GM10847 (cell line): Measurements from ENCODE around the gene RBM48.

Experiments
- POLR2A ChIP-seq: IDR thresholded peaks from 2 replicates; pipeline ENCODE4 v1.6.1; 2011; ENCODE audit not compliant: insufficient read length; ENCODE audit errors: extremely low read depth

RBM48 gene

DNA sequence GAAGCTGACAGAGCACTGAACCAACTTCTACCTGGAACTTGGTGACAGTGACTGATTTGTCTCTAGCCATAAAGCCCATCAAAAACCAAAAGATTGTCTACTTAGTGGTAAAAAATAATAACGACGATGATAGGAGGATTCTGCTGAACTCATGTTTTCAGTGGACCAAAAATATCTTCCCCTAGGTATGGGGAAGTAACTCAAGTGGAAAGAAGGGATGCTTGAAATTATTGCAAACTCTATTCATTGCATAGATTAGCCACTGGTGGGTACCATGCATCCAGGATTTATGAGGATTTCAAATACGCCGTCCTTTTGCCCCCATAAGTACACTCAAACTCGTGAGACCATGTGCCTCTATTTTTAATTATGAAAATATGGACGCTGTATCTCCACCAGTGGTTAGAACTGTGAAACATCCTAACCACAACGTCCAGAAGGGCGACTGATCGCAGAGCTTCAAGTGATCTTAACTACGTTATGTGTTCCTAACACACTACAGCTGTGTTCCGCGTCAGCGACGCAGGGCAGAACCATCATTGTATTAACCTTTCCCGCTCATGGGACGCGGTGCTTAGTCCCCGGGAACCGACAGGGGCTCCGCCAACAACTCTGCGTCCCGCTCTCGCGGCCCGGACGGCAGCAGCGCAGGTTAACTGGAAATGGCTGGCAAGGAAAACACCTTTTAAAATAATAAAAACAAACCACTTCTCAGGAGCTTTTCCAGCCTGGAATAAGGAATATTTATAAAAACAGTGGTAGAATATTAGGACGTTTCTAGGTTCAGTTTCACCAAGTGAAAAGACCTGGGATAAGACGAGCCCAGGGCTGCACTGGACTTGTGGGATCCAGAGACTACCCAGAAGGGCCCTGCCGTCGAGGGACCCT lies 1.1 kb upstream of the RBM48 start:
- no peak for TF ChIP-seq POLR2A

DNA sequence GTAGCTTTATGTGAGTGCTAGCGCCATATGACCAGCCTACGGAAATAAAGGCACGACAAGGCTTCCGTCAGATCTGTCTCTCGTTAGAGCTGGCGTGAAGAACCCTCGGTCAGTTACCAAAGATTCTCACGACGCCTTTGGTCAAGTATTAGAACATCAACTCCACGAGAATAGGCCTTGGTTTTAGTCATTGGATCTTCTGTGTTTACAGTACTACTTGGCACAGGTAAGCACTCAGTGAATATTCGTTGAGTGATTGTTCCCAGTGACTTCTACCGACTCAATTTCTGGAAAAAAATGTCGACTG lies 316 bp downstream of the RBM48 start:
- TF ChIP-seq POLR2A, result no peak

DNA sequence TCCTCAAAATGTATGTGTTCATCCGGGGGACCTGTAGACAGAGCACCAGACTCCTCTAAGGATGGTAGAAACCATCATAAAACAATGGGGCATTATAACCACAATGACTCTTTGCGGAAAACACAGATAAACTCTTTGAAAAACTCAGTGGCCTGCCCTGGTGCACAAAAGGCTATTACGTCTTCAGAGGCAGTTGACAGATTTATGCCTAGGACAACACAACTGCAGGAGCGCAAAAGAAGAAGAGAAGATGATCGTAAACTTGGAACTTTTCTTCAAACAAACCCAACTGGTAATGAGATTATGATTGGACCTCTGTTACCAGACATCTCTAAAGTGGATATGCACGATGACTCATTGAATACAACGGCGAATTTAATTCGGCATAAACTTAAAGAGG lies 6.0 kb downstream of the RBM48 start:
- TF ChIP-seq POLR2A, result no peak

DNA sequence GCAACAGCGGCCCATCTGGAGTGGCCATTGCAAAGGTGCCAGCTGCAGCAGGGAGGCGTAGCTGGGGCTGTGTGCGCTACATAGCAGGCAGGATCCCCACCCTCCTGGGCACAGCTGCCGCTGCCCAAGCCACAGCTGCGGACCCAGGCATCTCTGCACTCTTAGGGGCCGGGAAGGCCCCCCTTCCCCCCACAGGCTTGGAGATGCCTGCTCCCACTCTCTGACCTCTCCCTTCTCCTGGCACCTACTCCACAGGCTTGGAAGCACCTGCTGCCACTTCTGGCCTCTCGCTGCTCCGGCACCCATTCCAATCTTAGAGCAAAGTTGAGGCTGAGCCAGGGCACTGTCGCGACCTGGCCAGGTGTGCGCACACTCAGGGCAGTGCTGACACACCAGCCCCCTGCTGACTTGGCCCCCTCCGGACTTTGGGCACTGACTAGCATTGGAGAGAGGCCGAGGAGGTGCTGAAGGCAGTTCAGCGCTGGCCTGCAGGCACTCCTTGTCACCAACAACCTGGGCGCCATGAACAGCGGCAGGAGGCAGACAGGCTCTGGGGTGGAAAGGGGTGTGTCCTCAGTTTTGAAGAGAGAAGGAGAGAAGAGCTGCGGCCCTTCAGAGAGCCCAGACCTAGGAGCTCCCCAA lies 18.4 kb downstream of the RBM48 start:
- TF ChIP-seq POLR2A, result no peak

DNA sequence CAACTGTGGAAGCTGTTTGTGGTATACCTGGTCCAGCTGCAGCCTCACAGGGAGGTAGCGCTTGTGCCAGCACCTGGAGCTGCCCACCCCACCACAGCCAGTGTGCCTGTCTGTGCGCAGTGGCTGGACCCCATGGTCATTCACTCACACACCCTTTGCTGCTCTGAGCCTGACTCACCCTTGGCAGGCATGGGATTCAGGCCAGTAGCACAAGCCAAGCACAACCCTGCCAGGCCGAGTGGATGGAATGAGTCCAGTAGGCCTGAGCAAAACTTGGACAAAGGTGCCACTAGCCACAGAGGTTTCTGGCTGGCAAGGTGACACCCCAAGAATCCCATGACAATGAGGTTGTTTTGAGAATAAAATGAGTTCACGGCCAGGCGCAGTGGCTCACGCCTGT lies 19.0 kb downstream of the RBM48 start:
- no peak for TF ChIP-seq POLR2A

DNA sequence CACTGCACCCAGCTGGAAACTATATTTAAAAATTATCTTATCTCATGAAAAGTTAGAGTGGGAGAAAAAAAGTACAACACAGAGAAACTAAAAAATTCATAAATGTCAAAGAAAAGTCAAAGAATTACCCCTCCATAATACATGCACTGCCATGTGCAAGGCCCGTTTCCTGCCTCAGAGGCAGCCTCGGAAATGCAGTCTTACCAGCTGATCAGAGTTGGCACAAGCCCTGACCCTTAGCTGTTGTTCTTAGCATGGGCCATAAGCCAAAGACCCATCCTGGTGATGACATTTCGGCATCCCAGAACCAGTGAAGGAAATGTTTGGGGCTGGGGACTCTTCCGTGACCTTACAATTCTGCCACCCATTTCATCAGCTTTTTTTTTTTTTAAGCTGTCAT lies 21.6 kb downstream of the RBM48 start:
- TF ChIP-seq POLR2A, result no peak

DNA sequence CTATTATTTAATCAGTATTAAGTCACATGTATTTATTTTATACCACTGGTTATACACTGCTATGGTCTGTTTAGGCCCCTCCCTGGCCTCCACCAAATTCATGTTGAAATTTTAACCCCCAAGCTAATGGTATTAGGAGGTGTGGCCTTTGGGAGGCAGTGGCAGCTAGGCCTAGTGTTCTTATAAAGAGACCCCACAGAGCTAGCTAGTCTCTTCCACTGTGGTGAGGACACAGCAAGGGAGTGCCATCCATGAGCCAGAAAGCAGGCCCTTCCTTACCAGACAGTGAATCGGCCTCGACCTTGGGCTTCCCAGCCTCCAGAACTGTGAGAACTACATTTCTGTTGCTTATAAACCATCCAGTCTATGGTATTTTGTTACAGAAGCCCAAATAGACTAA lies 28.7 kb downstream of the RBM48 start:
- TF ChIP-seq POLR2A, result no peak

DNA sequence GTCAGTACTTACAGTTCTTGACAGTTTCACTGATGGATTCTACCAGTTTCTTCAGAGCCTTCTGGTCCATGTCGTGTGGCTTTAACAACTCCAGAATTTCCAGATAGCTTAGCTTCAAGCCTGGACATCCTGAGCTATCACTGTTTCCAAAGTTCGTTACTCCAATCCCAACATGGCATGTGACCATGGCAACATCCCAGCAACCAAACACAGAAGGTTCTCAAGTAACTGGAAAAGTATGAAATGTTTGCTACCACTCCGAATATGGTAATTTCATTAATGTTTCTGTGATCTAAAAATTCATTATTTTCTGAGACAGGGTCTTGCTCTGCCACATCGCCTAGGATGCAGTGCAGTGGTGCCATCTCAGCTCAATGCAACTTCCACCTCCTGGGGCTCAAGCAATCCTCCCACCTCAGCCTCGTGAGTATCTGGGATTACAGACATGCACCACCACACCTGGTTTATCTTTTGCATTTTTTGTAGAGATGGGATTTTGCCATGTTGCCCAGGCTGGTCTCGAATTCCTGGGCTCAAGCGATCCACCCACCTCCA lies 29.3 kb downstream of the RBM48 start:
- TF ChIP-seq POLR2A, result no peak

DNA sequence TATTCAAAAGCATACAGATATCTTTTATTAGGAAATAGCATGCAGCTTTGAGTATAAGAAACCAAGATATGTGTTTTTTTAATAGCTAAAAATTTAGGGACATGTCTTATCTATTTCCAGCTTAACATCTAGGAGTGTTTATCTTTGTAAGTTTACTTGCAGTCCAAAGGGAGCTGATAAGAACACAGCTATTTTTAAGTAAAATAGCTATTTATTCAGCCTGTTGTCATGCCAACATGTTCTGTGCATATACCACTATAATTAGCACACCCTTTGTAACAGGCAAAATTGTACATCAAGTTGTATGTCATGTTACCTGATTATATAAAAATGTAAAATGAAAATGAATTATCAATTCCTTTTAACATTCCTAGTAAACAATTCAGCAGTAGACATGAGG lies 32.0 kb downstream of the RBM48 start:
- TF ChIP-seq POLR2A, result no peak

DNA sequence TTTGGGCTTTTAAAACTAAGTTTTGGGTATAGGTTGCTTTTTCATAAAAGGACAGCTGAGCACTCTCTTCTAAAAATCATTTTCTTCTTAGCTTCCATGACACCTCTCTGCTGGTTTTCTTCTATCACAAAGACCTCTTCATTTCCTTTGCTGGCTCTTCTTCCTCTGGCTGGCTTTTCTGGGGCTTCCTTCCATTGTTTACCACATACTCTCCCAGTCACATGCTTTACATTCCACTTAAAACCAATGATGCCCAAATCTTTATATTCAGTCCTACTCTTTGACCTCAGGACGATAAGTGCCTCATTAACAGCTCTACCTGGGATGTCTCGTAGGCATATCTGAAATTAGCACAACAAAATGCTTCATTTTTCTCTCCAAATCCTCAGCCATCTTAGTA lies 34.8 kb downstream of the RBM48 start:
- TF ChIP-seq POLR2A, result no peak

DNA sequence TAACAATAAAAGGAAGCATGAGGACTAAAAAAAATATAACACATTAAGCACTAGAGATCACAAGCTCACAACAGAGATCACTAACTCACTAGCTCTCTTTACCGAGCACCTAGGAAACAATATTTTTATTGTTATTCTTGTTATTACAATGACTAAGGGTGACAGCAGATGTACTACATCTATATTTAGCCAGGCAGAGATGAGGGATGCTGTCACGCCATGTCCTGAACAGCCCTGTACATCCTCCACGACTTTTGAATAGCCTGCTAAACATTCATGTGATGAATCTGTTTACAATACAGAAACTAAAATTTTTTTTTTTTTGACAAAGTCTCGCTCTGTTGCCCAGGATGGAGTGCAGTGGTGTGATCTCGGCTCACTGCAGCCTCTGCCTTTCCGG lies 38.9 kb downstream of the RBM48 start:
- no peak for TF ChIP-seq POLR2A

DNA sequence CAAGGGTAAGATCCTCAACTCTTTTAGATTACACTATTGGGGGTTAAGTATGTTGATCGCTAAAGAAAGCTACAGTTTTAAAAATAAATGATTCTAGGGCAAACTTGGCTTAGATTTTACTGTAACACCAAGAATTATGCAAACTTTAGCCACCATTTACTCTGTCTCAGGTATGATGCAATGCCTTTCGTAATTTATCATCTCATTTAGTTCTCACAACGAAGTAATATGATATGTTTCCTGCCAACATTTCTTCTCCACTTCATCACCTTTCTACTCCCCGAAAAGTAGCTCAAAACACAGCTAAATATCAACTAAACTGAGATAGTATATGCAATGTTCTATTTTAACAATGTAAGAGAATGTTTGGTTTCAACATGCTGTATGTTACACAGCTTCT lies 40.5 kb downstream of the RBM48 start:
- TF ChIP-seq POLR2A, result no peak

DNA sequence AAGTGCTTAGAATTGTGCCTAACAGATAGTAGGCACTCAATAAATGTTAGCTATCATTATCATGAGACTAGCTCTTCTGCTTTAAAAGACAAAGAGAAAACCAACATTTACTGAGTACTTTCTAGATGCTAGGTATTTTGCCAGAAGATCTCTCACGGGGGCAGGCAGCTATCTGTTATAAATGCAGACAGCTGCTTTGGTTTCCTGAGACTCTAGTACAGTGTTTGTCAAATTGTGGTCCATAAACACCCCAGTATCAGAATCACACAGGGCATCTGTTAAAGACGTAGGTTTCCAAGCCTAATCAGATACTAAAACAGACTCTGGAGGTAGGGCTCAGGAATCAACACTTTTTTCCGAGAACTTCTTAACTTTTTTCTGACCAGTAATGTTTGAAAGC lies 47.7 kb downstream of the RBM48 start:
- no peak for TF ChIP-seq POLR2A

DNA sequence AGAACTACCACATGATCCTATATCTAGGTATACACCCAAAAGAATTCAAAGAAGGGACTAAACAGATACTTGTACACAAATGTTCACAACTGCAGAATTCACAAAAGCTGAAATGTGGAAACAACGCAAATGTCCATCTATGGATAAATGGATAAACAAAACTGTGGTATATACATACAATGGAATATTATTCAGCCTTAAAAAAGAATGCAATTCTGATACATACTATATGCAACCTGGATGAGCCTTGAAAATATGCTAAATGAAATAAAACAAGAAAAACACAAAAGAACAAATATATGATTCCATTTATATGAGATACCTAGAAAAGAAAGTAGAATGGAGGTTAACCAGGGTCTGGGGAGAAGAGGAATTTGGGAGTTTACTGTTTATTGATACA lies 54.4 kb downstream of the RBM48 start:
- no peak for TF ChIP-seq POLR2A

DNA sequence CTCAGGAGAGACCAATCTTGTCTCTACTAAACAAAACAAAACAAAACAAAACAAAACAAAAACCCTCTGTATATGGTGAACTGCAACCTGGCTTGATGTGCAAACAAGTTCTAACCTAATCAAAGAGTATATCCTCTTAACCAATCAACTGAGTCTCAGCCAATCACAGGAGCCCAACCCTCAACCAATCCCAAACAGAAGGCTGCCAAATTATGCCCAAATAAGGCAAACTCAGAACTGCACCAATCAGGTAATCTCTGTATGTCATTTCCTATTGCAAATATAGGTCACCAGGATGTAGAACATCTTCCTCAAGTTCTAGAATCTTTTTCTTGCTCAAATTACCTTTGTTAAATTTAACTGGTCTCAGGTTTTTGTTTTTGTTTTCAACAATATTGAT lies 56.4 kb downstream of the RBM48 start:
- TF ChIP-seq POLR2A, result no peak

DNA sequence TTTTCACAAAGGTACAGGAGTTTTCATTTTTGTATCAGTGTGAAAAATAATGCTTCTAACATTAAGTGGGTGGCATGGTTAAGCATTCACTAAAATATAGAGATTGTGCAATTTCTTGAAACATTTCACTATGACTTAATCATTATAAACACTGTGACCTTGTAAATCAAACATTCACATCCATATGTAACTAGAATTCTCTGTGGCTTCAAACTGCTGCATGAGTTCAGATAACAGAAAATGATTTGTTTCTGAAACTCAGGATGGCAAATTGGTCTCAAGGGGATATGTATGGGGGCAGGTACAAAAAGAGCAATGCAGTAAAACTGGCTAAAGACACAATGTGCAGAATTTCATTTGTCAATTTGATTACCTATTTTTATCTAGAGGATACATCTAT lies 57.8 kb downstream of the RBM48 start:
- no peak for TF ChIP-seq POLR2A

DNA sequence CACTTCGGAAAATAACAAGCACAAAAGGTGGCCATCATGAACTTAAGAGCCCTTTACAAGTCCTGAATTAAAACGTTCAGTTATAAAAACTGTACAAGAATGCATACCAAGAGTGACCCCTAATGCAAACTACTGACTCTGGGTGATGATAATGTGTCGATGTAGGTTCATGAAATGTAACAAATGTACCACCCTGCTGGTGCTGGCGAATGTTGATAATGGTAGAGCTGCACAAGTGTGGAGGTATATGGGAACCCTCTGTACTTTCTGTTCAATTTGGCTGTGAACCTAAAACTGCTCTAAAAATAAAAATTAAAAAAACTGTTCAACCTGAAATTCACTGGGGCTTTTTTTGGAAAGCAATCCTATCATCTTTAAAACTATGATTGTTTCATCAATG lies 58.2 kb downstream of the RBM48 start:
- TF ChIP-seq POLR2A, result no peak
